DMS114 treated with DMSO at 0.1 percent for 48 hours (cell line): ENCODE results near the gene GABARAP.

Experiments used
- DNase-seq: peaks from one replicate; lab custom pipeline; 2025; ENCODE audit not compliant: unreplicated experiment; lab: John Stamatoyannopoulos, UW

The GABARAP gene

GRCh38 chr17:7241090-7241733 lies 1.0 kb downstream of the GABARAP start:
- no peak for DNase-seq

GRCh38 chr17:7240375-7240774 lies 1.9 kb downstream of the GABARAP start:
- DNase-seq = no peak

- DNase-seq = peak; percentile 98
These were observed 2.9 kb downstream of the GABARAP start, which contains the start of gene PHF23 for GRCh38 chr17:7239091-7240027. TSS of gene PHF23 (minus strand) at chr17:7239457. CDS start at chr17:7239279, 178 bp downstream.

- no peak for DNase-seq
These were observed 3.7 kb downstream of the GABARAP start for GRCh38 chr17:7238420-7239090.

DNA sequence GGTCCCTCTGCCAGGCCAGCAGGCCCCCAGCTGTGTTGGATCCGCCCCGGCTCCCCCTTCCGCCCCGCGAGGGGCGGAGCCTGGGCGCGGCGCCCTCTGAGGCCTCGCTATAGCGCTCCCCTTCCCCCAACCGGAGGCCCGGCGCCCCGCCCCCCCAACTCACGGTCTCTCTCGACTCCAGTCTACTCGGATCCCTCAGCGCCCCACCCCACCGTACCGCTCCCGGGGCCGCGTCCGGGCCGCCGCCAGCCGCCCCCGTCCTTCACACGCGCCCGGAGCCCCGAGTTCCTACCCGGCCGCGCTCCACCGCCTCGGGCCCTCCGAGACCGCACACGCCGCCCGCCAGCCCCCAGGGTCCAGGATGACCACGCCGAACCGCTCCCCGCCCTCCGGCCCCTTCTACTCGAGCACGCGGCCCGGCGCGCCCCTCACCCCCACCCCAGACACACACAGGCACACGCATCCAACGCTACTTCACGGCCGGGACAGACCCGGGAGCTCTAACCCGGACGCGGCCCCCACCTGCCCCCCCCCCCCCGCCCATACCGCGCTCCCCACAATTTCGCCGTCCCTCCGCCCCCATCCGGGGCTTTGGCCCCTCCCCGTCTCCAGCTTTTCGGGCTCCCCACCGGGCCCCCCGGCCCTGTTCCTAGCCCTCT lies 4.4 kb downstream of the GABARAP start:
- DNase-seq = no peak

GRCh38 chr17:7237266-7237760 lies 4.9 kb downstream of the GABARAP start:
- no peak for DNase-seq

DNA sequence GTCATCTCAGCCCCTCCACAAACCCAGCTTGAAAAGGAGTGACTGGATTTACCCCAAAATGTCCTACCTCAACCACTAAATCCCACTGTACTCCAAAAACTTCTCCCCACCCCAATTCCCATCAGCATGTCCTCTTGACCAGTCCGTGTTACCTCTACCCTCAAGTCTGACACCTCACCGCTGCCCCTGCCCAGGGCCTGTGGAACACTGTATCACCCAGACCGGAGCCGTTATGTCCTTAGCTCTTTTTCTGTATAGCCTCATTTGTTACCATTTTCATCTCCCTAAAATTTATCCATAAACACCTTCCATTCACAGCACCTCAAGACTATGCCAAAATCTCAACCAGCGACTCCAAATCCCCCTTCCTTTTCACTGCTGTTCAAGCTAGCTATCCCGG lies 5.4 kb downstream of the GABARAP start:
- no peak for DNase-seq

DNA sequence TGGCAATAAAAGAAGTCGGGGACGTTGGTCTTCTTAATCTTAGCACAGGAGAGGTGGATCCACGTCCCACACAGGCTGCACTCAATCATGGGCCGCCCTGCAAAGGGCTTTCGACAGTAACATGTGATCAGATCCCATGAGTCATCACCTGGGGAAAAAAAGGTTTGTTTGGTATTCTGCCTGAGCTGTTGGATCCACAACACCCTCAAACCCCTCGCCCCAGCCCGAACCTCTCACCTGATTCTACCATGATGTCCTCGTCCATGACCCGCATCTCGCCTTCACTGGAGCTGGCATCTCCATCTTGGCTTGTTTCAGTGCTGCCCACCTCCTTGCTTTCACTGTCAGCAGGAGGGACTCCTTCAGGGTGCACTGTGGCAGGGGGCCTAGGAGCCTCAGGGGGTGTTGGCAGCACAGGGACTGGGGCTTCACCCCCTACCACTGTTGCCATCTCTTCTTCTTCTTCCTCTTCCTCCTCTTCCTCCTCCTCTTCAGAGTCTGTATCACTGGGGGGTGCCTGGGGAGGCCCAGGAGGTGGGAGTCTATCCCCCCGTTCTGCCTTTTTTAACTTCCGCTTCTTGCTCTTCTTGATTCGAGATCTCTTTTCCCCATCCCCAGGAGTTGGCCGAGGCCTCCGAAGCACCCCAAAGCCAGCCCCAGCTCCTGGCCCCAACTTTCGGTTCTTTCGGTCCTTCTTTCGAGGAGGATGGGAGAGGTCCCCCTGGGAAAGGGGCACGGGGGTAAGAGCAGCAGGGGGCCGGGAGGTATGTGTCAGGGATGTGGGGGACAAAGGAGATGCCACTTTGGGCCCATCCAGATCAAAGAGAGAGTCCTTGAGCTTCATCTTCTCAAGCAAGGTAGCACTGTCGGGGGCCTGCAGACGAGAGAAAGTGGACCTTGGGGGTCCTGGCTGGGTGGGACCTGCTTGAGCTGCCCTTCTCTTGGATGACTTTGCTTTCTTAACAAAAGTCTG lies 6.3 kb downstream of the GABARAP start:
- DNase-seq = no peak

DNA sequence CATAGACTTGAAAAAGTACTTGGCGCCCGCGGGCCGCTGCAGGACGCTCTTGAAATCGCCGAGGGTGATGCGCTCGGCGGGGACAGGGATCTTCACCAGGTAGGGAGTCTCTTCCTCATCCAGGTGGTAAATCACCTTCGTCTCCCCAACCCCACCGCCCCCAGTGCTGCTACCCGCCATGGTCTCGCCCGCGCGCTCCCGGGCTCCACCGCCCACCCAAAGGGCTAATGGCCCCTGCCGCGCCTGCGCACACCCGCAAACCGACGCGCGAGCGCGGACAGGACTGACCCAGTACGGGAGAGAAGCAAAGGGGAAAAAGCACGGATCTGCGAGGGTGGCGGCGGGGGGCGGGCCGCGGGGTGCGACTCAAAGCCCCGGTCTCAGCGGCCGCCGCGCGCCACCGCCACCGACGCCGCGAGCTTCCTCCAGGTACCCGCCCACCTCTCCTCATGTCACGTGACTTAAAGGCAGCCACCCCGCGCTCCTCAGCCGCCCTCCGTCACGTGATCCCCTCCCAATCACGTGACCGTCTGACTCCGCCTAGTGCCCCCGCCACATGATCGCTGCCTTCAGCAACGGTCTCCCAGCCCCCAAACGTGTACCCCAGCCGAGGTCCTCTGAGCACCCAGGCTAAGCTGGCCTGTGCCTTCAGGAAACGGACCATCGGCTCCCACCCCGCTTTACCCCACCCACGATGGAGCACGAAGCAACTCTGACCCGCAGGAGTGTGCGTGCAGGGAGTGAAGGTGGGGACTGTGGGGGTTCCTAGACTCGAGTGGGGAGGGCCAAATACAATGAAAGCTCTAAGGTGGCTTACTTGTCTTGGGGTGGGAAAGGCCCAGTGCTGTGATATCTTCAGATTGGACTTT lies 7.9 kb downstream of the GABARAP start, which contains the start of gene DVL2:
TSS of gene DVL2 (minus strand) at position 435 of the 869 bp plus-strand sequence. CDS start at position 180, 255 bp downstream.
- peak; percentile 93 for DNase-seq

GRCh38 chr17:7233701-7234082 lies 8.6 kb downstream of the GABARAP start:
- DNase-seq = no peak

DNA sequence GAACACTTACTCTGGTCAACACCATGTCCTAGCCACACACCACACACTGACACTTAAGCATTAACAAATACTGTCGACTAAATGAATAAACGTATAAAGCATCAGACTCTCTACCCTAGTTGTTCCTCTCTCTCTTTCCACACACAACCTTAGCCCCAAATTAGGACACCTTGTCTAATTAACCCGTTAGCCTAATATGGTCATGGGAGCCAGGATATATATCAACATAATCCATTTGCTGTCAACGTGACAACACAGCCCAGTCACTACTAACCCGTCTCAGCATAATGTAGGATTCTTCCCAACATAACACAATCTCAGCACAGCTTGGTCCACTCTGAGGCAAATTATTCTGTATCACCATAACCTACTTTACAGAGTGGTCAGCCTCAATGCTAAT lies 10.1 kb downstream of the GABARAP start:
- no peak for DNase-seq

DNA sequence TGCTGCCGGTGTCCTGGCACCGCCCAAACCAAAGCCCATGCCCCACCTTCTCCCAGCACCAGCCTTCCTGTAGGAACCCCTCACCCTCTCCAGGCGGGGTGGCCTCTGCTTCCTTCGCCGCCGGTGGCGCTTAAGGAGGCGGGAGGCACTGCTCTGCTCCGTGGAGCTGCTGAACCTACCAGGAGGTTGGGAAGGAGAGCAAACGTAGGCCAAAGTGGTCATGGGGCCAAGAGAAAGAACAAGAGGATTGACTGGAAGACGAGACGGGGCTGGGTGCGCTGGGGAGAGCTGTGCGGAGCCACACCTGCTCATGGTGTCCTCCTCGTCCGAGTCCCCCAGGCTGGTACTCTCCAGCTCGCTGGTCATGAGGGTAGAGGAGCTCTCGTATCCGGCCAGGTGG lies 12.7 kb downstream of the GABARAP start:
- DNase-seq = no peak

- no peak for DNase-seq
These were observed 13.3 kb downstream of the GABARAP start for GRCh38 chr17:7228920-7229319.

DNA sequence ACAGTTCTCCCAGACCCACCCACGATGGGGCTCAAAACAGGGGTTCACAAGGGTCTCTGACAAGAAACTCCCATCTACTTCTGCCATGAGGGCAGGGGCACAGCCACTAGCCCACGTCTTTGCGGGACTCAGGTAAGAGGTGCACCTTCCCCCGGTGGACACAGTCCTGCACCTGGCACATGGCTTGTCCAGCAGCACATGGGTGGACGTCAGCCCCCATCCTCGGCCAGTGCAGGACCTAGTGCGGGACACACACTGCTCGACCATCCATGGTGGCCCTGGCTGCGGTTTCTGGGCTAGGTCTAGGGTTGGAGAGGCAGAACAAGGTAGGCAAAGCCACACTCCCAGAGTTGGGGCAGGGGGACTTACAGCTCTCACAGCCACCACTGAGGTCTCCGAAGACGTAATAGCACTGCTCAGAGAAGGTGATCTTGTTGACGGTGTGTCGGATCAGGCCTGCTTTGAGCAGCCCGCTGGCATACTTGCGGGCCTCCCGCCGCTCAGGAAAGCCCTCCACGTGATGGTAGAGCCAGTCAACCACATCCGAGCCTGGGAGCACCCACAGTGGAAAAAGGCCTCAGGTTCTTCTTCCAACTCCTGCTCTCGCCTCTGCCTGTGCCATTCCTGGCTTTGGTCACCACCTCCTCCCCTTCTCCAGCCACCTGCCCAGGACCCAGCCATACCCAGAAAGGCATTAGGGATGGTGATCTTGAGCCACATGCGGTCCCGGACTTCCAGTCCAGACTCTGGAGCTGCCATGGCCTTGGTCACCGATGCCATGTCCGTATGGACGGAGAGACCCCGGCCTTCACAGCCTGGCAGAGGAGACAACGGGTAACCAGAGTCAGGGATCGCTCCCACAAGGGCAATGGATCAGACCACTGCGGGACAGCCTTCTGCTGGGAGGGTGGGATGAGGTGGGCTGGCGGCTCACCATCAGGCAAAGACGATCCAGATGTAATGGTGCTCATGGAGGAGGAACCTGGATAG lies 15.2 kb downstream of the GABARAP start:
- DNase-seq = no peak

DNA sequence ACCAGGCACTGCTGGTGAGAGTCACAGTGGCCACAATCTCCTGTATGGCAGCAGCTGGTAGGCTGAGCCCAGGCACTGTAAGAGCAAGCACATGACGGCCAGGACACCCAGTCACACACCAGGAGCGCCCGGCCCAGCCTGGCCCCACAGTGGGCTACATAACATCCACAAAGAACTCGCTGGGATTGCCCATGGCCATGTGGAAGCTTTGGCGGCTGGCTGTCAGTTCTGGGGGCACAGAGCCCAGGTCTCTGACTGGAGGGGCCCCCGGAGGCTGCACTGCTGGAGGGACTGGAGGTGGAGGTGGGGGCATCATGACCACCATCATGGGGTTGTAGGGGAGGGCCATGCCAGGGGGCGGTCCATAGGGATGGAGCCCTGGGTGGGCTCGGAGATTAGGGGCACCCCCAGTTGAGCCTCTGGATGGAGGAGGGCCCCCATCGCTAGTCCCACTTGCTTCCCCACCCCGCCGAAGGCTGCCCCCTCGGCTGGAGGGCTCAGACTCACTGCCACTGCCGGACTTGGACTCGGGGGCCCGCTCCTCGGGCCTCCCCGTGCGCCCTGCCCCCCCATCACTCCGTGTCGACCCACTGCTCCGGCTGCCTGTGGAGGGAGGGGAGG lies 16.4 kb downstream of the GABARAP start:
- DNase-seq = no peak

DNA sequence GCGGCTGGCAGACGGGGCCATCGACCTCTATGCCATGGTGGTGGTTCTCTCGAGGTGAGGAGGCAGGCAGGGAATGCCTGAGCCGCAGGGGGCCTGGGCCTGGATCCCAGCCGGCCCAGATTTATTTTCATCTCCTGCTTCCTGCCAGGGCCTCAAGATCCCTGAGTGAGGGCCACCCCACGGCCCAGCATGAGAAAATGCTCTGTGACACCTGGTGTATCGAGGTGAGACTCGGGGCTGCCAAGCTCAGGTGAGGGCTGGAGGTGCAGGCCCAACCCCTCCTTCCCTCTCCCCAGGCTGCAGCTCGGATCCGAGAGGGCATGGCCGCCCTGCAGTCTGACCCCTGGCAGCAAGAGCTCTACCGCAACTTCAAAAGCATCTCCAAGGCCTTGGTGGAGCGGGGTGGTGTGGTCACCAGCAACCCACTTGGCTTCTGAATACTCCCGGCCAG lies 17.6 kb downstream of the GABARAP start:
- no peak for DNase-seq

- DNase-seq = no peak
These were observed 18.1 kb downstream of the GABARAP start for GRCh38 chr17:7224110-7224509.
